OCI-LY3 (cell line): ENCODE results near the gene CAB39.

Source experiments
- CTCF ChIP-seq: fragments of 200-600, 300-600 bp; sonication (generic); IDR thresholded peaks from 2 replicates; pipeline ENCODE4 v1.5.1; 2014; ENCODE audit warnings: antibody characterized with exemption, low read length, low read depth
- EZH2phosphoT487 ChIP-seq: fragments of 200-600 bp; shearing (Covaris generic); IDR thresholded peaks from 2 replicates; pipeline ENCODE4 v1.6.1; 2018; ENCODE audit warnings: antibody characterized with exemption, mixed run types, low read depth

GRCh38 chr2:230809015-230809414 lies 96.4 kb downstream of the CAB39 start:
- TF ChIP-seq CTCF (no peak), EZH2phosphoT487 (no peak)
